IMR-90 (cell line): ENCODE results near the gene OR2W1. TPM values are rescaled to one million over a fixed set of nuclear protein-coding genes. Genes with fewer than 3 reads are reported as not detected.

Experiments used
- ATAC-seq: fragments of 200-7000 bp; cut with Tn5 transposase; 2 replicates; pipeline ENCODE4 v1.9.1; 2020; ENCODE audit warnings: low read depth, mild to moderate bottlenecking, moderate library complexity
- BruUV-seq: library from RNA; stranded (reverse); fragments of 400-500 nt; replicated peaks from 2 replicates; lab custom pipeline; 2021; lab: Mats Ljungman, UMichigan
- CTCF ChIA-PET: fragments of 300-600 bp; formaldehyde crosslinking; extraction: SDS; loops from one replicate; lab custom pipeline; 2021; ENCODE audit warnings: antibody characterized with exemption; lab: Yijun Ruan, JAX
- POLR2A ChIA-PET: fragments of 300-600 bp; sonication (Branson Sonifier 250); formaldehyde crosslinking; loops from one replicate; lab custom pipeline; 2022; ENCODE audit warnings: antibody characterized with exemption; ENCODE audit not compliant: unreplicated experiment; lab: Charles Lee
- DNase-seq: peaks from one replicate; pipeline ENCODE4 v3.0.0; 2013
- H2AFZ ChIP-seq: replicated peaks from 2 replicates; pipeline ENCODE3; 2013; ENCODE audit warnings: low read length, mild to moderate bottlenecking; ENCODE audit not compliant: poor library complexity
- H2AK5ac ChIP-seq: 2 replicates; pipeline ENCODE4 v1.6.1; 2013; ENCODE audit warnings: low read depth, low read length, inconsistent platforms
- H2AK9ac ChIP-seq: replicated peaks from 2 replicates; pipeline ENCODE3; 2013; ENCODE audit warnings: mild to moderate bottlenecking, low read depth, low read length, moderate library complexity; ENCODE audit not compliant: poor library complexity
- H2BK120ac ChIP-seq: 2 replicates; pipeline ENCODE4 v1.6.1; 2013; ENCODE audit warnings: low read depth, low read length, inconsistent platforms
- H2BK15ac ChIP-seq: 3 replicates; pipeline ENCODE4 v1.6.1; 2013; ENCODE audit warnings: low read depth, low read length, inconsistent platforms
- H2BK20ac ChIP-seq: 2 replicates; pipeline ENCODE4 v1.6.1; 2013; ENCODE audit warnings: low read depth, mild to moderate bottlenecking, inconsistent platforms, low read length, moderate library complexity
- H2BK5ac ChIP-seq: 2 replicates; pipeline ENCODE4 v1.6.1; 2013; ENCODE audit warnings: mild to moderate bottlenecking, low read depth, low read length, inconsistent platforms; ENCODE audit not compliant: poor library complexity, severe bottlenecking
- H3K14ac ChIP-seq: replicated peaks from 2 replicates; pipeline ENCODE4 v1.6.1; 2013; ENCODE audit warnings: low read depth, low read length, inconsistent platforms
- H3K18ac ChIP-seq: 2 replicates; pipeline ENCODE4 v1.6.1; 2013; ENCODE audit warnings: low read depth, low read length, control low read depth
- H3K23ac ChIP-seq: 2 replicates; pipeline ENCODE4 v1.6.1; 2013; ENCODE audit warnings: low read depth, low read length, inconsistent platforms
- H3K27ac ChIP-seq: 2 replicates; pipeline ENCODE4 v1.5.1; 2013; ENCODE audit warnings: mild to moderate bottlenecking, control low read depth, low read length; ENCODE audit not compliant: insufficient read depth
- H3K27me3 ChIP-seq: 2 replicates; pipeline ENCODE4 v1.6.1; 2013; ENCODE audit warnings: low read length; ENCODE audit not compliant: control insufficient read depth, insufficient read depth
- H3K36me3 ChIP-seq: 2 replicates; pipeline ENCODE4 v1.6.1; 2013; ENCODE audit warnings: low read length, mixed read lengths; ENCODE audit not compliant: control insufficient read depth, insufficient read depth
- H3K4ac ChIP-seq: 2 replicates; pipeline ENCODE4 v1.6.1; 2013; ENCODE audit warnings: low read depth, low read length, inconsistent platforms
- H3K4me1 ChIP-seq: 2 replicates; pipeline ENCODE4 v1.6.1; 2013; ENCODE audit warnings: low read length, mixed read lengths; ENCODE audit not compliant: control insufficient read depth, insufficient read depth
- H3K4me2 ChIP-seq: 2 replicates; pipeline ENCODE4 v1.6.1; 2013; ENCODE audit warnings: low read depth, mild to moderate bottlenecking, control low read depth, low read length, moderate library complexity
- H3K4me3 ChIP-seq: 2 replicates; pipeline ENCODE4 v1.5.1; 2013; ENCODE audit warnings: low read depth, mild to moderate bottlenecking, control low read depth, low read length, moderate library complexity; ENCODE audit not compliant: insufficient read depth
- H3K56ac ChIP-seq: 2 replicates; pipeline ENCODE4 v1.6.1; 2013; ENCODE audit warnings: low read length, inconsistent platforms; ENCODE audit not compliant: insufficient read depth; ENCODE audit errors: extremely low read depth
- H3K79me1 ChIP-seq, 2 experiments: 2 replicates each; pipeline ENCODE4 v1.6.1; 2013; ENCODE audit warnings: low read length in 2 of 2, inconsistent platforms in 1 of 2, low read depth in 1 of 2
- H3K9ac ChIP-seq: 2 replicates; pipeline ENCODE4 v1.6.1; 2013; ENCODE audit warnings: low read depth, low read length, control low read depth
- H3K9me1 ChIP-seq: 2 replicates; pipeline ENCODE4 v1.6.1; 2013; ENCODE audit warnings: low read length, inconsistent platforms; ENCODE audit not compliant: insufficient read depth
- H3K9me3 ChIP-seq: 2 replicates; pipeline ENCODE4 v1.6.1; 2013; ENCODE audit warnings: low read length; ENCODE audit not compliant: control insufficient read depth, insufficient read depth
- H4K20me1 ChIP-seq: 2 replicates; pipeline ENCODE4 v1.6.1; 2013; ENCODE audit warnings: low read length, inconsistent platforms; ENCODE audit not compliant: insufficient read depth
- H4K5ac ChIP-seq: 2 replicates; pipeline ENCODE4 v1.6.1; 2013; ENCODE audit warnings: mild to moderate bottlenecking, low read depth, low read length, control low read depth
- H4K8ac ChIP-seq, 2 experiments: 2 replicates each; pipeline ENCODE4 v1.6.1; 2013; ENCODE audit warnings: low read depth in 2 of 2, low read length in 2 of 2, control low read depth in 1 of 2, inconsistent platforms in 1 of 2
- H4K91ac ChIP-seq: 2 replicates; pipeline ENCODE4 v1.6.1; 2013; ENCODE audit warnings: low read depth, low read length, inconsistent platforms; ENCODE audit not compliant: insufficient read depth
- MAZ ChIP-seq: IDR thresholded peaks from 2 replicates; pipeline ENCODE4 v1.6.1; 2012; ENCODE audit warnings: low read depth, mild to moderate bottlenecking, low read length, improper control_type of control experiment, moderate library complexity, borderline replicate concordance
- WGBS, 2 experiments: methylation state at CpG; one replicate each; pipeline versions ENCODE4 v1.1.5 to v1.1.7; 2013; ENCODE audit warnings: missing lambda C conversion rate in 2 of 2; ENCODE audit not compliant: insufficient read length in 1 of 2; ENCODE audit errors: extremely low coverage in 2 of 2; 5-methylcytosine and 5-hydroxymethylcytosine counted together
- dilution Hi-C: fragments of 300-500 bp; cut with HindIII; formaldehyde crosslinking; loops from one replicate; pipeline ENCODE4 v1.14.3; 2018; ENCODE audit warnings: low sequenced_read_pairs; ENCODE audit not compliant: unreplicated experiment
- in situ Hi-C: fragments of 300-500 bp; cut with MboI; formaldehyde crosslinking; loops from 3 replicates; pipeline ENCODE4 v1.14.3; 2019; ENCODE audit warnings: low sequenced_read_pairs, inconsistent platforms, mixed read lengths
- intact Hi-C: fragments of 100-400 bp; cut with micrococcal nuclease; formaldehyde crosslinking; loops from 2 replicates; pipeline ENCODE4 v1.10.0; 2022
- polyA plus RNA-seq, 3 experiments: library from polyadenylated mRNA; depleted of rRNA; stranded (reverse); fragments of >200 nt; gene quantifications; 2 replicates each; pipeline ENCODE4 v1.2.3, GENCODE V29; 2012; ENCODE audit warnings: low replicate concordance in 1 of 3
- total RNA-seq: library from RNA; depleted of rRNA; stranded (reverse); fragments of >200 nt; gene quantifications from 2 replicates; pipeline ENCODE4 v1.2.3, GENCODE V29; 2012

The OR2W1 gene
- total and polyA plus RNA-seq, 2 of the 4 experiments (the other 2 are of a cell fraction): not detected

- Histone ChIP-seq H3K9me1 (no peaks in the 10 kb centered on the region), H4K5ac (no peak overlapping the region), H3K4me2 (no peak overlapping the region), H4K91ac (no peak overlapping the region), H3K9me3 (no peaks in the 10 kb centered on the region), H3K56ac (no peak overlapping the region), H3K27me3 (peaks cover 10% of the 10 kb centered on the region), H3K18ac (no peak overlapping the region), H2AFZ (no peak overlapping the region), H3K27ac (no peak overlapping the region), H2AK9ac (no peak overlapping the region), H3K36me3 (no peaks in the 10 kb centered on the region), H3K4ac (no peak overlapping the region), H2BK5ac (no peak overlapping the region), H2BK120ac (no peak overlapping the region), H3K9ac (no peak overlapping the region), H3K14ac (no peak overlapping the region), H3K79me1 (no peaks in the 10 kb centered on the region), H3K4me1 (no peaks in the 10 kb centered on the region), H4K8ac (no peak overlapping the region), H4K20me1 (no peaks in the 10 kb centered on the region), H2BK15ac (no peak overlapping the region), H3K23ac (no peak overlapping the region), H2AK5ac (no peak overlapping the region), H3K4me3 (no peak overlapping the region), H2BK20ac (no peak overlapping the region)
- DNase-seq: no peak
- ATAC-seq: no peak
- intact Hi-C loops: no loop called here
- no peak for TF ChIP-seq MAZ
- BruUV-seq: no TSS peak
- dilution Hi-C loops: no loop called here
- in situ Hi-C loops: no loop called here
- ChIA-PET CTCF (no interaction called here), POLR2A (no interaction called here)
- no CpG with 5 or more reads among the region's 1 CpG for WGBS, 2 experiments
These were observed 35.6 kb downstream of the OR2W1 start for GRCh38 chr6:29009358-29009757.
